HepG2 (cell line): ENCODE results near the gene PEX11G. TPM values are rescaled to one million over a fixed set of nuclear protein-coding genes. Genes with fewer than 3 reads are reported as not detected.
A peak's percentile ranks its signal among the peaks of the same experiment; 100 is the strongest.

Source experiments
- ARNT2 ChIP-seq: sonication (generic); formaldehyde crosslinking; IDR thresholded peaks from 2 replicates; pipeline ENCODE4 v1.8.0; 2022; ENCODE audit warnings: mild to moderate bottlenecking, low read depth, missing genetic modification reagents, moderate library complexity
- CREB3 ChIP-seq: sonication (generic); formaldehyde crosslinking; IDR thresholded peaks from 2 replicates; pipeline ENCODE4 v1.5.0; 2020; ENCODE audit warnings: missing genetic modification reagents
- DPF2 ChIP-seq: sonication (generic); formaldehyde crosslinking; IDR thresholded peaks from 2 replicates; pipeline ENCODE4 v1.4.0; 2020; ENCODE audit warnings: mild to moderate bottlenecking, low read depth, missing genetic modification reagents, borderline replicate concordance
- E2F1 ChIP-seq: sonication (generic); formaldehyde crosslinking; IDR thresholded peaks from 2 replicates; pipeline ENCODE4 v1.5.0; 2020; ENCODE audit warnings: missing genetic modification reagents
- EZH2 ChIP-seq: conservative IDR thresholded peaks from 2 replicates; pipeline ENCODE4 v1.6.1; 2012; ENCODE audit warnings: mild to moderate bottlenecking, low read depth, low read length, moderate library complexity
- FOXP4 ChIP-seq: sonication (generic); formaldehyde crosslinking; IDR thresholded peaks from 2 replicates; pipeline ENCODE4 v1.4.0; 2020; ENCODE audit warnings: missing genetic modification reagents
- KDM4B ChIP-seq: sonication (generic); formaldehyde crosslinking; IDR thresholded peaks from 2 replicates; pipeline ENCODE4 v1.4.0; 2020; ENCODE audit warnings: missing genetic modification reagents
- MLLT10 ChIP-seq: sonication (generic); formaldehyde crosslinking; IDR thresholded peaks from 2 replicates; pipeline ENCODE4 v1.4.0; 2020; ENCODE audit warnings: missing genetic modification reagents
- PCBP1 ChIP-seq: fragments of 200-400 bp; formaldehyde crosslinking; IDR thresholded peaks from 2 replicates; pipeline ENCODE4 v1.6.1; 2017; ENCODE audit warnings: mild to moderate bottlenecking, low read depth, low read length, borderline replicate concordance
- PITX1 ChIP-seq: sonication (generic); formaldehyde crosslinking; IDR thresholded peaks from 2 replicates; pipeline ENCODE4 v1.5.1; 2020; ENCODE audit warnings: mild to moderate bottlenecking, missing genetic modification reagents
- SALL1 ChIP-seq: sonication (generic); formaldehyde crosslinking; IDR thresholded peaks from 2 replicates; pipeline ENCODE4 v1.8.0; 2022; ENCODE audit warnings: mild to moderate bottlenecking, missing genetic modification reagents
- SOX6 ChIP-seq, 2 experiments: fragments of 450-650 bp in 1 of 2; sonication (generic) in 1 of 2; formaldehyde crosslinking in 1 of 2; IDR thresholded peaks; 2 replicates each; pipeline versions ENCODE4 v1.4.0 to v1.6.1; 2017 to 2020; ENCODE audit warnings: antibody characterized with exemption in 1 of 2, mild to moderate bottlenecking in 1 of 2, missing genetic modification reagents in 1 of 2
- TFDP1 ChIP-seq: IDR thresholded peaks from 2 replicates; pipeline ENCODE4 v1.6.1; 2016; ENCODE audit warnings: missing compliant biosample characterization, missing genetic modification reagents, borderline replicate concordance
- TSC22D2 ChIP-seq: sonication (generic); formaldehyde crosslinking; IDR thresholded peaks from 2 replicates; pipeline ENCODE4 v1.5.1; 2020; ENCODE audit warnings: missing genetic modification reagents, mild to moderate bottlenecking, borderline replicate concordance
- UBTF ChIP-seq: sonication (generic); formaldehyde crosslinking; IDR thresholded peaks from 2 replicates; pipeline ENCODE4 v1.4.0; 2020; ENCODE audit warnings: mild to moderate bottlenecking, missing genetic modification reagents
- XRCC5 ChIP-seq: fragments of 200-400 bp; formaldehyde crosslinking; optimal IDR thresholded peaks from 2 replicates; pipeline ENCODE3; 2017; ENCODE audit warnings: mild to moderate bottlenecking, low read length
- YEATS4 ChIP-seq: sonication (generic); formaldehyde crosslinking; IDR thresholded peaks from 2 replicates; pipeline ENCODE4 v1.4.0; 2020; ENCODE audit warnings: missing genetic modification reagents, borderline replicate concordance
- ZNF143 ChIP-seq: sonication (generic); formaldehyde crosslinking; IDR thresholded peaks from 2 replicates; pipeline ENCODE4 v1.4.0; 2020; ENCODE audit warnings: missing genetic modification reagents
- ZNF263 ChIP-seq: sonication (generic); formaldehyde crosslinking; IDR thresholded peaks from 2 replicates; pipeline ENCODE4 v1.4.0; 2020; ENCODE audit warnings: missing genetic modification reagents
- polyA plus RNA-seq, 8 experiments: library from polyadenylated mRNA; depleted of rRNA in 3 of 8; stranded (reverse) in 7 of 8; unstranded in 1 of 8; fragments of >200 nt; fragmentation: Illumina TruSeq in 4 of 8; extraction: Trizol in 4 of 8; gene quantifications; 2 replicates each; pipeline versions ENCODE4 v1.2.1 to v1.2.3, GENCODE V29; 2011 to 2016; ENCODE audit warnings: low read depth in 4 of 8, missing spikeins in 1 of 8, mixed read lengths in 1 of 8; ENCODE audit not compliant: insufficient read depth in 1 of 8
- total RNA-seq, 5 experiments: library from RNA; depleted of rRNA; stranded (reverse); fragments of >200 nt; fragmentation: Illumina TruSeq; extraction: Trizol; gene quantifications; 2 replicates each; pipeline ENCODE4 v1.2.3, GENCODE V29; 2016; ENCODE audit warnings: low read depth in 1 of 5

The PEX11G gene
- total and polyA plus RNA-seq, 2 of the 13 experiments (the other 11 are each of a cell fraction or from before 2014, with no cell fraction given) = not detected

GRCh38 chr19:7535047-7535997 is 46.5 kb upstream of the PEX11G start, which contains the start of gene PNPLA6 (continued):
- TF ChIP-seq PCBP1 = peak; percentile 92
- TF ChIP-seq EZH2 = no peak
- TF ChIP-seq ZNF263 (CRISPR knock-in tag) = peak; percentile 39; the same call in 1 of the 2 replicates
- peak; percentile 32; the same call in 1 of the 2 replicates for TF ChIP-seq FOXP4 (CRISPR knock-in tag)
- 0 out of 2 replicates have a peak, but pooled peaks have one; percentile 44 for TF ChIP-seq TSC22D2
- TF ChIP-seq TFDP1 = peak; percentile 54; the same call in 1 of the 2 replicates
- TF ChIP-seq DPF2 (CRISPR knock-in tag) = no peak
- TF ChIP-seq XRCC5 = peak; percentile 50
- peak; percentile 36; the same call in 1 of the 2 replicates for TF ChIP-seq KDM4B (CRISPR knock-in tag)
- no peak; the same call in 1 of the 2 replicates for TF ChIP-seq PITX1 (CRISPR knock-in tag)
- peak; percentile 100 for TF ChIP-seq ZNF143
- no peak for TF ChIP-seq MLLT10 (CRISPR knock-in tag)
- TF ChIP-seq YEATS4 = peak; percentile 81
- TF ChIP-seq SOX6 (IDR thresholded peaks at IDR 0.05) = no peak
- peak; percentile 47; the same call in 1 of the 2 replicates for TF ChIP-seq SOX6 (CRISPR knock-in tag; IDR thresholded peaks at IDR 0.05)
- TF ChIP-seq CREB3 (CRISPR knock-in tag) = no peak
- peak; percentile 44; the same call in 1 of the 2 replicates for TF ChIP-seq SALL1
- TF ChIP-seq ARNT2 = peak; percentile 48; the same call in 1 of the 2 replicates
- TF ChIP-seq UBTF (CRISPR knock-in tag) = peak; percentile 52; the same call in 1 of the 2 replicates
- TF ChIP-seq E2F1 (CRISPR knock-in tag) = peak; percentile 59; the same call in 1 of the 2 replicates
